Measurements from ENCODE around the gene IKZF3. TPM values are rescaled to one million over a fixed set of nuclear protein-coding genes. Genes with fewer than 3 reads are reported as not detected.

Gene IKZF3
- polyA plus RNA-seq, 1 donor (not counting 4 experiments of a cell fraction or from before 2014, with no cell fraction given), result not detected

DNA sequence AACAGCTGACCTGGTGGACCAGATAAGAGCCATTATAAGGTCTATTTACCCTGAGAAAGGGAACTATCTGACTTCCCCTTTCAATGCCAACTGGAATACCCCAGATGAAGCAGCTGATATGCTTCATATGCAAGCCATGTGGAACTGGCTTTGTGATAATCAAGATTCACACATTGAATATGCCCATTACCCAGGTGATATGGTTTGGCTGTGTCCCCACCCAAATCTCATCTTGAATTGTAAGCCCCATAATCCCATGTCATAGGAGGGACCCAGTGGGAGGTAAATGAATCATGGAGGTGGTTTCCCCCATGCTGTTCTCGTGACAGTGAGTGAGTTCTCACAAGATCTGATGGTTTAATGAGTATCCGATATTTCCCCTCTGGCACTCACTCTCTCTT lies 42.1 kb downstream of the IKZF3 start:
- no peak overlapping the region for H3K27ac ChIP-seq (ENCODE audit: control insufficient read depth, insufficient read depth, low read length)
- peaks cover 17% of the 10 kb centered on the region for H3K4me1 ChIP-seq (ENCODE audit: control insufficient read depth, extremely low read depth, insufficient read depth, low read length)
- no peak overlapping the region for H2AFZ ChIP-seq (ENCODE audit: control insufficient read depth, low read length)
- dilution Hi-C loops (cut with MboI; ENCODE audit: extremely low pct_ligation_motif_present, low sequenced_read_pairs), result no loop called here
- no peaks in the 10 kb centered on the region for H4K20me1 ChIP-seq (ENCODE audit: control insufficient read depth, extremely low read depth, insufficient read depth, low read length)
- TF ChIP-seq EZH2 (IDR thresholded peaks at IDR 0.05; ENCODE audit: low read length) (no peak), CTCF (optimal IDR thresholded peaks at IDR 0.05 in 1 of 3, IDR thresholded peaks at IDR 0.05 in 1 of 3, conservative IDR thresholded peaks at IDR 0.05 in 1 of 3; ENCODE audit: extremely low read depth in 1 of 3, insufficient read depth in 2 of 3, low read length in 3 of 3) (no peak)
- H3K4me3 ChIP-seq (ENCODE audit: control insufficient read depth in 2 of 3, extremely low read depth in 1 of 3, insufficient read depth in 2 of 3, low read depth in 1 of 3, low read length in 3 of 3), result no peak overlapping the region
- no peaks in the 10 kb centered on the region for H3K27me3 ChIP-seq (ENCODE audit: control insufficient read depth, extremely low read depth, insufficient read depth, low read length)
- peaks cover 7% of the 10 kb centered on the region for H3K9me3 ChIP-seq (ENCODE audit: control insufficient read depth, low read depth, low read length)
- DNase-seq (ENCODE audit: low read depth, low spot score) (no peak), FAIRE-seq (no peak)
- no peaks in the 10 kb centered on the region for H3K36me3 ChIP-seq (ENCODE audit: control insufficient read depth in 2 of 2, extremely low read depth in 1 of 2, insufficient read depth in 2 of 2, low read length in 2 of 2)
- H3K4me2 ChIP-seq (ENCODE audit: control insufficient read depth, extremely low read depth, insufficient read depth, low read depth, low read length), result no peak overlapping the region
- no peak overlapping the region for H3K9ac ChIP-seq (ENCODE audit: control insufficient read depth, extremely low read depth, insufficient read depth, low read length)
- H3K79me2 ChIP-seq (ENCODE audit: control insufficient read depth, insufficient read depth, low read length), result no peaks in the 10 kb centered on the region
- H3K9me1 ChIP-seq (ENCODE audit: control insufficient read depth, extremely low read depth, insufficient read depth, low read length), result no peaks in the 10 kb centered on the region

GRCh38 chr17:39820987-39821386 lies 43.1 kb downstream of the IKZF3 start:
- no peak overlapping the region for H3K9ac ChIP-seq (ENCODE audit: control insufficient read depth, extremely low read depth, insufficient read depth, low read length)
- peaks cover 7% of the 10 kb centered on the region for H3K9me3 ChIP-seq (ENCODE audit: control insufficient read depth, low read depth, low read length)
- H3K4me1 ChIP-seq (ENCODE audit: control insufficient read depth, extremely low read depth, insufficient read depth, low read length), result peaks cover 17% of the 10 kb centered on the region
- no peak overlapping the region for H3K27ac ChIP-seq (ENCODE audit: control insufficient read depth, insufficient read depth, low read length)
- dilution Hi-C loops (cut with MboI; ENCODE audit: extremely low pct_ligation_motif_present, low sequenced_read_pairs), result no loop called here
- DNase-seq (ENCODE audit: low read depth, low spot score) (no peak), FAIRE-seq (no peak)
- no peaks in the 10 kb centered on the region for H3K27me3 ChIP-seq (ENCODE audit: control insufficient read depth, extremely low read depth, insufficient read depth, low read length)
- no peaks in the 10 kb centered on the region for H3K36me3 ChIP-seq (ENCODE audit: control insufficient read depth in 2 of 2, extremely low read depth in 1 of 2, insufficient read depth in 2 of 2, low read length in 2 of 2)
- no peak overlapping the region for H3K4me3 ChIP-seq (ENCODE audit: control insufficient read depth in 2 of 3, extremely low read depth in 1 of 3, insufficient read depth in 2 of 3, low read depth in 1 of 3, low read length in 3 of 3)
- H4K20me1 ChIP-seq (ENCODE audit: control insufficient read depth, extremely low read depth, insufficient read depth, low read length), result no peaks in the 10 kb centered on the region
- no peaks in the 10 kb centered on the region for H3K79me2 ChIP-seq (ENCODE audit: control insufficient read depth, insufficient read depth, low read length)
- no peak overlapping the region for H2AFZ ChIP-seq (ENCODE audit: control insufficient read depth, low read length)
- TF ChIP-seq EZH2 (IDR thresholded peaks at IDR 0.05; ENCODE audit: low read length) (no peak), CTCF (optimal IDR thresholded peaks at IDR 0.05 in 1 of 3, IDR thresholded peaks at IDR 0.05 in 1 of 3, conservative IDR thresholded peaks at IDR 0.05 in 1 of 3; ENCODE audit: extremely low read depth in 1 of 3, insufficient read depth in 2 of 3, low read length in 3 of 3) (no peak)
- no peak overlapping the region for H3K4me2 ChIP-seq (ENCODE audit: control insufficient read depth, extremely low read depth, insufficient read depth, low read depth, low read length)
- no peaks in the 10 kb centered on the region for H3K9me1 ChIP-seq (ENCODE audit: control insufficient read depth, extremely low read depth, insufficient read depth, low read length)

Measured in keratinocyte (primary cell).